ENCODE results near the gene CACNA1B. TPM values are rescaled to one million over a fixed set of nuclear protein-coding genes. Genes with fewer than 3 reads are reported as not detected.

The CACNA1B gene
- total RNA-seq, 1 experiment from 2014 or later: 1.7 TPM

- ChIA-PET CTCF (no interaction called here), RAD21 (ENCODE audit: low non-redundant PET in 1 of 2, low total read pairs in 2 of 2, uncharacterized antibody in 2 of 2, unreplicated experiment in 2 of 2) (no interaction called here), POLR2A (no interaction called here)
- H3K27me3 ChIP-seq (ENCODE audit: insufficient read depth, low read length): no peaks in the 10 kb centered on the region
- no peak overlapping the region for H3K4me3 ChIP-seq (replicated peaks in 1 of 2; ENCODE audit: low read depth in 1 of 2, low read length in 2 of 2)
- intact Hi-C loops (cut with micrococcal nuclease): loop anchor here (10.0 kb wide), 1 partner anchor 62 kb away; no protein-coding TSS in a partner anchor
- ATAC-seq (no peak), DNase-seq (ENCODE audit: low read depth, low spot score) (no peak)
- BruUV-seq (replicated peaks): no TSS peak
- no peaks in the 10 kb centered on the region for H3K9me3 ChIP-seq (ENCODE audit: control insufficient read depth in 1 of 2, insufficient read depth in 1 of 2, low read depth in 1 of 2, low read length in 2 of 2)
- no peaks in the 10 kb centered on the region for H3K79me2 ChIP-seq (ENCODE audit: insufficient read depth, low read length)
- H4K20me1 ChIP-seq (ENCODE audit: insufficient read depth): no peaks in the 10 kb centered on the region
- no peaks in the 10 kb centered on the region for H3K9me2 ChIP-seq (ENCODE audit: insufficient read depth)
- H3K36me3 ChIP-seq (ENCODE audit: control insufficient read depth in 1 of 2, insufficient read depth in 2 of 2, low read length in 2 of 2): no peaks in the 10 kb centered on the region
- no peaks in the 10 kb centered on the region for H3K4me1 ChIP-seq (ENCODE audit: control insufficient read depth in 1 of 2, insufficient read depth in 2 of 2, low read length in 2 of 2)
- H3K4me2 ChIP-seq (ENCODE audit: low read length): no peak overlapping the region
- no peak overlapping the region for H3K27ac ChIP-seq (ENCODE audit: low read depth, low read length)
- H3K9ac ChIP-seq (ENCODE audit: low read length): no peak overlapping the region
- no peak overlapping the region for H2AFZ ChIP-seq (ENCODE audit: low read depth, low read length, poor library complexity, severe bottlenecking)
- TF ChIP-seq TCF7L2 (IDR thresholded peaks at IDR 0.05; ENCODE audit: borderline replicate concordance, extremely low read depth, insufficient read depth, insufficient read length) (no peak), ZBTB33 (IDR thresholded peaks at IDR 0.05; ENCODE audit: extremely low read depth, insufficient replicate concordance, low read length) (no peak), SP1 (IDR thresholded peaks at IDR 0.05; ENCODE audit: low read depth) (no peak)
These were observed 35.5 kb downstream of the CACNA1B start for GRCh38 chr9:137913132-137913531.

- CTCF ChIA-PET: no interaction called here
- no peak for DNase-seq (ENCODE audit: low read depth, low spot score)
- Histone ChIP-seq H3K9ac (ENCODE audit: low read length) (no peak overlapping the region), H3K9me3 (ENCODE audit: control insufficient read depth in 1 of 2, insufficient read depth in 1 of 2, low read depth in 1 of 2, low read length in 2 of 2) (no peaks in the 10 kb centered on the region), H4K20me1 (ENCODE audit: insufficient read depth) (no peaks in the 10 kb centered on the region), H3K27ac (ENCODE audit: low read depth, low read length) (no peak overlapping the region), H2AFZ (ENCODE audit: low read depth, low read length, poor library complexity, severe bottlenecking) (no peak overlapping the region), H3K27me3 (ENCODE audit: insufficient read depth, low read length) (no peaks in the 10 kb centered on the region), H3K4me3 (replicated peaks in 1 of 2; ENCODE audit: low read depth in 1 of 2, low read length in 2 of 2) (no peak overlapping the region), H3K9me2 (ENCODE audit: insufficient read depth) (no peaks in the 10 kb centered on the region), H3K36me3 (ENCODE audit: control insufficient read depth in 1 of 2, insufficient read depth in 2 of 2, low read length in 2 of 2) (no peaks in the 10 kb centered on the region), H3K4me1 (ENCODE audit: control insufficient read depth in 1 of 2, insufficient read depth in 2 of 2, low read length in 2 of 2) (peaks cover 0 to 7% of the 10 kb centered on the region in 2 experiments; a peak in 2 of 4 replicates), H3K4me2 (ENCODE audit: low read length) (no peak overlapping the region), H3K79me2 (ENCODE audit: insufficient read depth, low read length) (no peaks in the 10 kb centered on the region)
- intact Hi-C loops (cut with micrococcal nuclease): loop anchor here (10.0 kb wide), 1 partner anchor 61 kb away; no protein-coding TSS in a partner anchor
- BruUV-seq (replicated peaks): no TSS peak
- RAD21 ChIA-PET (ENCODE audit: low non-redundant PET in 1 of 2, low total read pairs in 2 of 2, uncharacterized antibody in 2 of 2, unreplicated experiment in 2 of 2): no interaction called here
- POLR2A ChIA-PET: no interaction called here
- no peak for ATAC-seq
- TF ChIP-seq YY1 (IDR thresholded peaks at IDR 0.05; ENCODE audit: extremely low read depth, insufficient replicate concordance, low read depth, low read length): no peak
- no peak for TF ChIP-seq SP1 (IDR thresholded peaks at IDR 0.05; ENCODE audit: low read depth)
- TF ChIP-seq CTCF (IDR thresholded peaks at IDR 0.05 in 2 of 3, conservative IDR thresholded peaks at IDR 0.05 in 1 of 3; ENCODE audit: borderline replicate concordance in 1 of 3, insufficient read depth in 1 of 3, low read depth in 2 of 3, low read length in 2 of 3): no peak
- no peak for TF ChIP-seq ZBTB33 (IDR thresholded peaks at IDR 0.05; ENCODE audit: extremely low read depth, insufficient replicate concordance, low read length)
- TF ChIP-seq EZH2 (IDR thresholded peaks at IDR 0.05): no peak
- no peak for TF ChIP-seq ZNF274 (IDR thresholded peaks at IDR 0.05; ENCODE audit: low read depth, low read length)
- no peak for TF ChIP-seq CEBPB (IDR thresholded peaks at IDR 0.05; ENCODE audit: low read depth)
These were observed 36.5 kb downstream of the CACNA1B start for GRCh38 chr9:137913771-137914767.
